Erythroblast (primary cell): ENCODE results near the gene CFAP298.

Experiments used
- GATA1 ChIP-seq: IDR thresholded peaks from 2 replicates; pipeline ENCODE4 v1.6.1; 2011; ENCODE audit warnings: low read depth, mild to moderate bottlenecking, control low read depth, low read length, moderate library complexity
- POLR2A ChIP-seq: IDR thresholded peaks from 2 replicates; pipeline ENCODE4 v1.6.1; 2011; ENCODE audit warnings: mild to moderate bottlenecking, low read length

GRCh38 chr21:32581732-32582131 is 30.4 kb downstream of the CFAP298 start:
- no peak for TF ChIP-seq POLR2A
- no peak for TF ChIP-seq GATA1
